B cell (primary cell): Measurements from ENCODE around the gene IFT27. TPM values are rescaled to one million over a fixed set of nuclear protein-coding genes. Genes with fewer than 3 reads are reported as not detected.

Experiments used
- ATAC-seq: fragments of 200-7000 bp; cut with Tn5 transposase; one replicate; pipeline ENCODE4 v1.10.0; 2021; ENCODE audit warnings: low read depth, mild to moderate bottlenecking, moderate number of reproducible peaks, moderate library complexity
- CTCF ChIA-PET: fragments of 350-600 bp; sonication (Branson Sonifier 250); formaldehyde crosslinking; loops from one replicate; lab custom pipeline; 2021; ENCODE audit warnings: antibody characterized with exemption, inconsistent platforms; lab: Charles Lee
- POLR2A ChIA-PET: fragments of 350-600 bp; sonication (Branson Sonifier 250); formaldehyde crosslinking; loops from one replicate; lab custom pipeline; 2021; ENCODE audit warnings: antibody characterized with exemption; lab: Charles Lee
- DNase-seq: peaks from one replicate; pipeline ENCODE4 v3.0.0; 2013
- H2AFZ ChIP-seq: 2 replicates; pipeline ENCODE4 v1.6.1; 2012; ENCODE audit warnings: mild to moderate bottlenecking, low read depth, low read length; ENCODE audit not compliant: insufficient read depth, poor library complexity, severe bottlenecking
- H3K27ac ChIP-seq, 2 donors: 1 replicate in 1 of 2; 2 replicates in 1 of 2; pipeline ENCODE4 v1.5.1; 2012 to 2013; ENCODE audit warnings: low read length in 2 of 2, mild to moderate bottlenecking in 2 of 2, moderate library complexity in 1 of 2
- H3K27me3 ChIP-seq, 4 experiments: fragments of 200-600 bp in 1 of 4; sonication (generic) in 1 of 4; replicated peaks in 1 of 4; 1 replicate in 2 of 4; 2 replicates in 2 of 4; pipeline versions ENCODE4 v1.6.1 to v1.7.0; 2013 to 2016; ENCODE audit warnings: low read length in 3 of 4, mild to moderate bottlenecking in 2 of 4, mixed read lengths in 1 of 4, moderate library complexity in 1 of 4; ENCODE audit not compliant: insufficient read depth in 4 of 4, control insufficient read depth in 3 of 4; ENCODE audit errors: control extremely low read depth in 1 of 4
- H3K36me3 ChIP-seq, 2 experiments: replicated peaks in 1 of 2; 1 replicate in 1 of 2; 2 replicates in 1 of 2; pipeline versions ENCODE4 v1.6.1 to v1.7.1; 2013; ENCODE audit warnings: low read length in 1 of 2; ENCODE audit not compliant: insufficient read depth in 2 of 2, control insufficient read depth in 1 of 2; ENCODE audit errors: control extremely low read depth in 1 of 2, extremely low read depth in 1 of 2
- H3K4me1 ChIP-seq, 2 donors: fragments of 200-600 bp in 1 of 2; sonication (generic) in 1 of 2; 1 replicate in 1 of 2; 2 replicates in 1 of 2; pipeline versions ENCODE4 v1.5.1 to v1.6.1; 2013 to 2017; ENCODE audit warnings: low read length in 2 of 2; ENCODE audit not compliant: control insufficient read depth in 2 of 2, insufficient read depth in 2 of 2
- H3K4me2 ChIP-seq: replicated peaks from 2 replicates; pipeline ENCODE3; 2012; ENCODE audit warnings: mild to moderate bottlenecking, low read depth, low read length; ENCODE audit not compliant: poor library complexity, severe bottlenecking
- H3K4me3 ChIP-seq, 5 experiments: fragments of 200-600 bp in 1 of 5; sonication (generic) in 1 of 5; 1 replicate in 3 of 5; 2 replicates in 2 of 5; pipeline versions ENCODE4 v1.5.1 to v1.7.0; 2011 to 2016; ENCODE audit warnings: low read length in 4 of 5, mild to moderate bottlenecking in 4 of 5, low read depth in 2 of 5, control low read depth in 1 of 5, moderate library complexity in 1 of 5; ENCODE audit not compliant: insufficient read depth in 1 of 5; ENCODE audit errors: control extremely low read depth in 1 of 5, extremely low read depth in 1 of 5
- H3K79me2 ChIP-seq: fragments of 200-600 bp; sonication (generic); one replicate; pipeline ENCODE4 v1.6.0; 2016; ENCODE audit warnings: low read length; ENCODE audit not compliant: control insufficient read depth, insufficient read depth
- H3K9ac ChIP-seq: fragments of 200-600 bp; sonication (generic); 2 replicates; pipeline ENCODE4 v1.6.1; 2017; ENCODE audit warnings: mild to moderate bottlenecking, low read length, moderate library complexity
- H3K9me3 ChIP-seq, 3 donors: one replicate each; pipeline versions ENCODE4 v1.6.1 to v1.7.1; 2013; ENCODE audit warnings: low read length in 2 of 3; ENCODE audit not compliant: control insufficient read depth in 2 of 3, insufficient read depth in 1 of 3; ENCODE audit errors: control extremely low read depth in 1 of 3
- H4K20me1 ChIP-seq: 2 replicates; pipeline ENCODE4 v1.6.0; 2012; ENCODE audit warnings: mild to moderate bottlenecking, low read length; ENCODE audit not compliant: insufficient read depth, control insufficient read depth, poor library complexity, severe bottlenecking
- H3K27ac Mint-ChIP-seq: one replicate; pipeline ENCODE4 v1.8.0; 2021; ENCODE audit warnings: mixed read lengths
- H3K27me3 Mint-ChIP-seq: one replicate; pipeline ENCODE4 v1.8.0; 2021; ENCODE audit warnings: mixed read lengths
- H3K4me1 Mint-ChIP-seq: one replicate; pipeline ENCODE4 v1.8.0; 2021; ENCODE audit warnings: mixed read lengths
- H3K4me3 Mint-ChIP-seq: one replicate; pipeline ENCODE4 v1.8.0; 2021; ENCODE audit warnings: mixed read lengths
- H3K9me3 Mint-ChIP-seq: one replicate; pipeline ENCODE4 v1.8.0; 2022; ENCODE audit warnings: mixed read lengths; ENCODE audit not compliant: insufficient read depth
- CTCF ChIP-seq: fragments of 200-600 bp; IDR thresholded peaks from one replicate; pipeline ENCODE4 v1.8.0; 2022; ENCODE audit warnings: antibody characterized with exemption, mild to moderate bottlenecking
- EZH2 ChIP-seq: IDR thresholded peaks from 2 replicates; pipeline ENCODE4 v1.6.1; 2012; ENCODE audit warnings: borderline replicate concordance, low read depth, mild to moderate bottlenecking, moderate library complexity, low read length; ENCODE audit not compliant: insufficient read depth, poor library complexity, severe bottlenecking
- WGBS: methylation state at CpG from one replicate; pipeline ENCODE4 v1.1.5; 2013; ENCODE audit warnings: missing lambda C conversion rate; ENCODE audit not compliant: insufficient coverage; 5-methylcytosine and 5-hydroxymethylcytosine counted together
- intact Hi-C: fragments of 100-400 bp; cut with micrococcal nuclease; formaldehyde crosslinking; loops from one replicate; pipeline ENCODE4 v1.10.0; 2022
- polyA plus RNA-seq: library from polyadenylated mRNA; depleted of rRNA; stranded (reverse); fragments of >200 nt; gene quantifications from 2 replicates; pipeline ENCODE4 v1.2.3, GENCODE V29; 2012
- total RNA-seq, 2 donors: library from RNA; stranded (reverse); fragments of 120-200 nt in 1 of 2; gene quantifications; 1 replicate in 1 of 2; 2 replicates in 1 of 2; pipeline versions ENCODE4 v1.2.3 to v1.2.4, GENCODE V29; 2013 to 2022

The IFT27 gene
- total and polyA plus RNA-seq, 2 donors (not counting 1 experiment from before 2014, with no cell fraction given): 17.1 to 42.8 TPM

GRCh38 chr22:36819112-36819511 is 43.2 kb upstream of the IFT27 start:
- TF ChIP-seq EZH2 (no peak), CTCF (no peak)

GRCh38 chr22:36818010-36818642 is 42.2 kb upstream of the IFT27 start:
- ChIA-PET POLR2A (no interaction called here), CTCF (interaction anchor here (0.7 to 1.4 kb wide), 2 partner anchors 61 to 160 kb away, joined by 3 read pairs; no protein-coding TSS in a partner anchor)
- Histone ChIP-seq H3K36me3 (no peaks in the 10 kb centered on the region), H3K4me1 (peaks cover 2 to 14% of the 10 kb centered on the region in 2 donors), H3K27me3 (peaks cover 0 to 59% (median 23%) of the 10 kb centered on the region in 4 experiments), H3K27ac (no peak overlapping the region), H3K4me3 (no peak overlapping the region), H3K9ac (no peak overlapping the region), H4K20me1 (no peaks in the 10 kb centered on the region), H3K9me3 (no peaks in the 10 kb centered on the region), H3K4me2 (no peak overlapping the region), H2AFZ (no peak overlapping the region), H3K79me2 (no peaks in the 10 kb centered on the region)
- DNase-seq: no peak
- 88% methylated on average over 6 of the region's 6 CpGs for WGBS
- H3K27ac Mint-ChIP-seq: no peak overlapping the region
- TF ChIP-seq CTCF (no peak), EZH2 (no peak)
- ATAC-seq: no peak
- no peak overlapping the region for H3K4me3 Mint-ChIP-seq
- H3K27me3 Mint-ChIP-seq: peaks cover 70% of the 10 kb centered on the region
- no peaks in the 10 kb centered on the region for H3K9me3 Mint-ChIP-seq
- H3K4me1 Mint-ChIP-seq: peaks cover 3% of the 10 kb centered on the region
- intact Hi-C loops: no loop called here

More at GRCh38 chr22:36819112-36819511, 43.2 kb upstream of the IFT27 start:
- Histone ChIP-seq H3K27ac (no peak overlapping the region), H3K27me3 (peaks cover 0 to 61% (median 23%) of the 10 kb centered on the region in 4 experiments), H3K4me1 (peaks cover 2 to 14% of the 10 kb centered on the region in 2 donors), H3K36me3 (no peaks in the 10 kb centered on the region), H4K20me1 (no peaks in the 10 kb centered on the region), H3K9ac (no peak overlapping the region), H3K4me3 (no peak overlapping the region), H2AFZ (no peak overlapping the region), H3K4me2 (no peak overlapping the region), H3K79me2 (no peaks in the 10 kb centered on the region), H3K9me3 (no peaks in the 10 kb centered on the region)
- H3K4me3 Mint-ChIP-seq: no peak overlapping the region
- H3K4me1 Mint-ChIP-seq: peaks cover 3% of the 10 kb centered on the region
- POLR2A ChIA-PET: no interaction called here
- CTCF ChIA-PET: interaction anchor here (0.6 to 1.4 kb wide), 2 partner anchors 27 to 159 kb away, joined by 3 read pairs; no protein-coding TSS in a partner anchor
- intact Hi-C loops: no loop called here
- H3K9me3 Mint-ChIP-seq: no peaks in the 10 kb centered on the region
- no peak for ATAC-seq
- peaks cover 61% of the 10 kb centered on the region for H3K27me3 Mint-ChIP-seq
- no peak overlapping the region for H3K27ac Mint-ChIP-seq
- 73% methylated on average over 3 of the region's 9 CpGs for WGBS
- no peak for DNase-seq
